LNCAP (cell line): ENCODE data around the gene IGFBP2.

Experiments
- TF ChIP-seq, protein P1 (sequence below): fragments of 450-650 bp; IDR thresholded peaks from 2 replicates; pipeline ENCODE4 v1.5.1; 2017; ENCODE audit warnings: mild to moderate bottlenecking

Gene IGFBP2

DNA sequence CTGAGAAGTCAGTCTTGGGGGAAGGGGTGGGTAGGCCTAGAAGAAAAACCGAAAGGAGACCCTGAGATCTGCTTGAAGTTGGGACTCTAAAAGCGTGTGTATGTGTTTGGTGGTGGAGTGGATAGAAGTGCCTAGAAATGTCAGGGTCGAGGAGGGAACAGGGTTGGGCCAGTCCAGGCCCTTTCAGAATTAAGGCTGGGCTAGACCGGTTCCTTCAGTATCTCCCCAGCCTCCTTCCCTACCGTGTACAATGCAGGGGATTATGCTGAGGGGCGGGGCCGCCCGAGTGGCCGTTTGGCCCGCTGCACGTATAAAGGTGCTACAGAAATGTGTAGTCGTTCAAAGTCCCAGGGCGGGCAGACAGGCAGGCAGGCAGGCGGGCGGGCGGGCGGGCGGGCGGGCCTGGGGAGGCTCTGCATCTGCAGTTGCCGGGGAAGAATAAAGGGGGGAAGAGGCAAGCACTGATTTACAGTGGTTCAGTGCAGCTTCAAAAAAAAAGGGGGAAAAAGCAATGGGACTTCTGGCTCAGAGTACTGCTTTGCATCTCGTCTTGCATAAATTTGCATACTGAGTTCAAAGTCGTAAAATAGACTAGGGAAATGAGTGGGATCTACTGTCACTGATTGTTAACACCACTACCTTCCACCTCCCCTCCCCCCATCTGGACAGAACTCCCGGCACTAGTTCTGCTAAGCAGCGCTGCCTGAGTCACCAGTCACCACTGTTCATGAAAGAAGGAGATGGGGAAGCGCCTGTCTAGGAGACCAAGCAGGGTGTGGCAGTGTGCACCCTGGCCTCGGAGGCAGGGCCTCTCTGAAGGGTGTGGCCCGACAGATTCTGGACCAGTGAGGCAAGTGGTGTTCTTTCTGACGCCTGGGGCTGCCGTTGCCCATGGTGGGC lies 3.6 kb downstream of the IGFBP2 start:
- TF ChIP-seq, protein P1, sequence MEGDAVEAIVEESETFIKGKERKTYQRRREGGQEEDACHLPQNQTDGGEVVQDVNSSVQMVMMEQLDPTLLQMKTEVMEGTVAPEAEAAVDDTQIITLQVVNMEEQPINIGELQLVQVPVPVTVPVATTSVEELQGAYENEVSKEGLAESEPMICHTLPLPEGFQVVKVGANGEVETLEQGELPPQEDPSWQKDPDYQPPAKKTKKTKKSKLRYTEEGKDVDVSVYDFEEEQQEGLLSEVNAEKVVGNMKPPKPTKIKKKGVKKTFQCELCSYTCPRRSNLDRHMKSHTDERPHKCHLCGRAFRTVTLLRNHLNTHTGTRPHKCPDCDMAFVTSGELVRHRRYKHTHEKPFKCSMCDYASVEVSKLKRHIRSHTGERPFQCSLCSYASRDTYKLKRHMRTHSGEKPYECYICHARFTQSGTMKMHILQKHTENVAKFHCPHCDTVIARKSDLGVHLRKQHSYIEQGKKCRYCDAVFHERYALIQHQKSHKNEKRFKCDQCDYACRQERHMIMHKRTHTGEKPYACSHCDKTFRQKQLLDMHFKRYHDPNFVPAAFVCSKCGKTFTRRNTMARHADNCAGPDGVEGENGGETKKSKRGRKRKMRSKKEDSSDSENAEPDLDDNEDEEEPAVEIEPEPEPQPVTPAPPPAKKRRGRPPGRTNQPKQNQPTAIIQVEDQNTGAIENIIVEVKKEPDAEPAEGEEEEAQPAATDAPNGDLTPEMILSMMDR, result no peak

DNA sequence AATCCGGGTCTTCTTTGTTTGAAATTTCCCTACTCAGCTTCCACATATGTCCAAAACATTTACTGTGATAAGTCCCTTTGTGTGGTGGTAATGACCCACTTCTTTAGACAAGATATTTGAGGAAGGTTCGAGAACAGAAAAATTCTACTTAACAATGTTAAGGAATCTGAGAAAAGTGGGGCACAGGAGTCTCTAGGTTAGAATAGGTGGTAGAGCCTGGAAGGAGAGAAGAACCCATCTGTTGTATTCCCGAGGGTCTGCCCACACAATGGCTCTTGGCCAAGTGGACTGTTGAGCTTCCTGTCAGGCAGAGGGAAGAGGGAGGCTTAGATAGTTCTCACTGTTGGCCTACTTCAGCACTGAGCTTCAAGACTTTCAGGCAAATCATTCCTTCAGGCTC lies 4.3 kb downstream of the IGFBP2 start:
- TF ChIP-seq, protein P1, result no peak

DNA sequence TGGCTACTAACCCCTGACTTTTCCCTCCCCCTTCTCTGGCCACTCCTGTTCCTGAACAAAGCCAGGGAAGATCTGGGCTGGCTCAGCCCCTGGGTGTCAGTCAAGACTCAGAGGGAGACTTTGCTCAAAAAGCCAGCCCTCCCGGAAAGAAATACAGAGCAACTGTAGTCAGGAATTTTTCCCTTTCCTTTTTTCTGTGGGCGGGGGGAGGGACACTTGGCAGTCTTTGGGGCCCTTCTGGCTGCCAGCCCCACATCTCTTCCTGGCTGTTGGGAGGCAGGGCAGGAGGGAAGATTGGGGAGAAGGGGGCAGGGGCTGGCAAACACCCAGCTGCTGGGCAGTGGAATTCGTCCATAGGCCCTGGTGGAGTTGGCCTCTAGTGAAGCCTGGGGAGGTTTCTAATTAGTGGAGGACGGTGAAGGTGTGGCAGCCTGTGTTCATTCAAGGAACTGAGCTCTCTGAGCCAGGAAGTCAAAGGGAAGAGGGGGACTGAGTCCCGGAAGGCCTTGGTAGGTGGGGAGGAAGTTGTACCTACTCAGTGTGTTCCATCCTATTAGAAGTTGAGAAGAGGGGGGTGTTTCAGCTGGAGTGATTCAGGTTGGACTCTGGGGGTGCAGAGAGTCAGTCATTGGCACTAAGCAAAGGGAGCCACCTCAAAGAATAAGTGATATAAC lies 10.9 kb downstream of the IGFBP2 start:
- TF ChIP-seq, protein P1, result no peak

DNA sequence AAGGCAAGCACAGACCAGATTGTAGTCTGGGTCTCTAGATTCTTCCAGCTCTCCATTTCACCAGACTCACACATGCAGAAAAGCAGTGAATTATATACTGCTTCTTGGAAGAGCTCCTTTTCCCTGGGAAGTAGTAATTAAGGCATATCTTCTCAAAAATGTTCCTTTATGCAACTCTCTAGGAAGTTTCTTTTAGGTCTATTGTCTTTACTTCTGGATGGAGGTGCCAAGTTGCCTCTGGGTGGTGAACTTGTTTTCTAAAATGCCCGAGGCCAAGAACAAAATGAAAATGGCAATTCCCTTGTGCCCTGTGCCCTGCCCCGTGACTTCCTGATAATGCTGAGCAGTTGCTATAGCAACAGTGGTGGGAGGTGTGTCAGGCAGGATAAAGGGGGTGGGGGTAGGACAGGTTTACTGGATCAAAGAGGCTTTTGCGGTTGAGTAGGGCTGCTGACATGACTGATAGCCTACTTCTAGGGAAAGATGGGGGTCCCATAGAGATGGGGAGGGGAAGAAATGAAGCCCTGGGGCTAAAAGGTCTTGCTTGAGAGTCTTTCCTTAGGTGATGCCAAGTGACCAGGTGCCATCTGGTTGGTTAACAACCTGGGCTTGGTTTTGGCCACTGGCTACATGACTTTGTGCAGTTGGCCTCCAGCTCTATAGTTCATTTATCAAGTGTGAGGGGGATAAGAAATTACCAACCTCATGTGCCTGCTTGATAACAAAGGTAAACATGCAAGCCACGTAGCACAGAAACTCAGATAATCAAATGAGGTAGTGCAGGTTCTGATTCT lies 11.8 kb downstream of the IGFBP2 start:
- TF ChIP-seq, protein P1, result no peak

DNA sequence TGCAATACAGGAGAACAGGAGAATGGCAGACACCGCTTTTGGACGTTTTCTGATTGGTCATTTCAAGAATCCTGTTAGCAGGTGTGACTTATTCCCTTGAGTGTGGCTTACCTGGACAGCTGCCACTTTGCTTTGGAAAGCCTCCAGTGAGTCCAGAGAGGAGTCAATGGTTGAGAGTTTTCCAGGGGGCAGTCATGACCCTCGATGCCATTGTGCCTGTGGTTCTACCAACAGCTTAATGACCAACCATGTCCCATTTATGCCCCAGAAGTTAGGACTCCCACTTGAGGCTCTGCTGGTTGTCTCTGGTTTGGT lies 12.4 kb downstream of the IGFBP2 start:
- TF ChIP-seq, protein P1, result no peak

DNA sequence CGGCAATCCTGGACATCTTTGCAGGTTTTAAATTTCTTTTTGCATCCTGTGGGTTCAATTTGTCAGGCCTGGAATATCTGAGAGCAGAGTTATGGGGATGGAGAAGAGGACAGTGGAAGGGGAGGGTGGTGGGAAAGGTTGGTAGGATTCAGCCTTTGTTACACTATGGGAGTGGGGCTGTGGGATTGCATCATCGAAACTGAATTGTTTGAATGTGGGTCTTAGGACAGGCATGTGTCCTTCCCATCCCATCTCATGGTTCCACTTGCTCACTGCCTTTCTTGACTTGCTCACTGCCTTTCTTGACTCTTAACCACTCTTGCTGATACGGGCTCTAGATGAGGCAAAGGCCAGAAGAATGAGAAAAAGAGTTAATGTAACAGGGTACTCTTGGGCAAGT lies 12.9 kb downstream of the IGFBP2 start:
- TF ChIP-seq, protein P1, result no peak

DNA sequence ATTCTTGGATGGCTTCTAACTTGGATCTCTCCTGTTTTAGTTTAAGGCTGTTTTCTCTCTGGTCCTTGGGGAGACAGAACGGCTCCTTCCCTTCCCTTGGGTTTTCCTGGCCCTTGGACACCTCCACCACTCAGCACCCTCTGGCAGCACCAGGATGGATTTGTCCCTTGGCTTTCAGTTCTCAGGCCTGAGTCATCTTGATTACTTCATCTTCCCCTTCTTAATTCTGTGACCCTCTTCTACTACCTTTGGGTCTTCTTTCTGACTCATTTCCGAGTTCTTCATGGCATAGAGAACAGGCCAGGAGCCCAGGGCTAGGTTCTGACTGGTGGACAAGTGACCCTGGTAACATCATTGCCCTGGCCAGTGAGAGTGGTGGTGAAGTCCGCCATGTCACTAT lies 14.9 kb downstream of the IGFBP2 start:
- TF ChIP-seq, protein P1, result no peak
